Calu3 (cell line): Measurements from ENCODE around the gene PDE1C. TPM values are rescaled to one million over a fixed set of nuclear protein-coding genes. Genes with fewer than 3 reads are reported as not detected.

Experiments used
- BruUV-seq: library from RNA; stranded (reverse); fragments of 400-500 nt; replicated peaks from 2 replicates; lab custom pipeline; 2021; lab: Mats Ljungman, UMichigan
- CTCF ChIA-PET: fragments of 300-600 bp; sonication (Branson Sonifier 250); formaldehyde crosslinking; loops from one replicate; lab custom pipeline; 2022; ENCODE audit warnings: antibody characterized with exemption; lab: Charles Lee
- DNase-seq: peaks from one replicate; pipeline ENCODE4 v3.0.0; 2022
- H3K27ac Mint-ChIP-seq: one replicate; pipeline ENCODE4 v1.8.0; 2022; ENCODE audit warnings: mixed read lengths; ENCODE audit not compliant: unreplicated experiment
- H3K27me3 Mint-ChIP-seq: one replicate; pipeline ENCODE4 v1.8.0; 2022; ENCODE audit warnings: mixed read lengths; ENCODE audit not compliant: unreplicated experiment
- H3K36me3 Mint-ChIP-seq: one replicate; pipeline ENCODE4 v1.8.0; 2022; ENCODE audit warnings: mild to moderate bottlenecking, moderate library complexity, mixed read lengths; ENCODE audit not compliant: insufficient read depth, unreplicated experiment
- H3K4me1 Mint-ChIP-seq: one replicate; pipeline ENCODE4 v1.8.0; 2022; ENCODE audit warnings: mild to moderate bottlenecking, low read depth, mixed read lengths; ENCODE audit not compliant: unreplicated experiment
- H3K4me3 Mint-ChIP-seq: one replicate; pipeline ENCODE4 v1.8.0; 2022; ENCODE audit warnings: mild to moderate bottlenecking, low read depth, moderate library complexity, mixed read lengths; ENCODE audit not compliant: unreplicated experiment
- H3K9me3 Mint-ChIP-seq: one replicate; pipeline ENCODE4 v1.8.0; 2022; ENCODE audit warnings: low read depth, mixed read lengths; ENCODE audit not compliant: unreplicated experiment
- intact Hi-C: fragments of 100-400 bp; cut with micrococcal nuclease; formaldehyde crosslinking; loops from one replicate; pipeline ENCODE4 v1.10.0; 2022; ENCODE audit not compliant: unreplicated experiment
- total RNA-seq: library from RNA; stranded (reverse); gene quantifications from 2 replicates; pipeline ENCODE4 v1.2.3, GENCODE V29; 2022
- TF ChIP-seq, protein P1 (sequence below): fragments of 200-600 bp; IDR thresholded peaks from one replicate; pipeline ENCODE4 v1.8.0; 2022; ENCODE audit warnings: antibody characterized with exemption; ENCODE audit not compliant: unreplicated experiment

PDE1C gene
- total RNA-seq, 1 experiment from 2014 or later, result 34.0 TPM

GRCh38 chr7:32059289-32060011, 10.8 kb downstream of the PDE1C start:
- Mint-ChIP-seq H3K4me3 (peak overlapping the region; percentile 22), H3K9me3 (peaks cover 6% of the 10 kb centered on the region), H3K4me1 (peaks cover 44% of the 10 kb centered on the region), H3K27ac (peak overlapping the region; percentile 2), H3K27me3 (no peaks in the 10 kb centered on the region), H3K36me3 (no peaks in the 10 kb centered on the region)
- intact Hi-C loops, result loop anchor here (5.0 kb wide), 1 partner anchor 247 kb away; no protein-coding TSS in a partner anchor
- CTCF ChIA-PET, result interaction anchor here (0.6 to 1.9 kb wide), 11 partner anchors 8 to 279 kb away, joined by 3 to 9 read pairs (median 4); partner anchors contain the start of gene PDE1C
- no TSS peak for BruUV-seq
- TF ChIP-seq, protein P1, sequence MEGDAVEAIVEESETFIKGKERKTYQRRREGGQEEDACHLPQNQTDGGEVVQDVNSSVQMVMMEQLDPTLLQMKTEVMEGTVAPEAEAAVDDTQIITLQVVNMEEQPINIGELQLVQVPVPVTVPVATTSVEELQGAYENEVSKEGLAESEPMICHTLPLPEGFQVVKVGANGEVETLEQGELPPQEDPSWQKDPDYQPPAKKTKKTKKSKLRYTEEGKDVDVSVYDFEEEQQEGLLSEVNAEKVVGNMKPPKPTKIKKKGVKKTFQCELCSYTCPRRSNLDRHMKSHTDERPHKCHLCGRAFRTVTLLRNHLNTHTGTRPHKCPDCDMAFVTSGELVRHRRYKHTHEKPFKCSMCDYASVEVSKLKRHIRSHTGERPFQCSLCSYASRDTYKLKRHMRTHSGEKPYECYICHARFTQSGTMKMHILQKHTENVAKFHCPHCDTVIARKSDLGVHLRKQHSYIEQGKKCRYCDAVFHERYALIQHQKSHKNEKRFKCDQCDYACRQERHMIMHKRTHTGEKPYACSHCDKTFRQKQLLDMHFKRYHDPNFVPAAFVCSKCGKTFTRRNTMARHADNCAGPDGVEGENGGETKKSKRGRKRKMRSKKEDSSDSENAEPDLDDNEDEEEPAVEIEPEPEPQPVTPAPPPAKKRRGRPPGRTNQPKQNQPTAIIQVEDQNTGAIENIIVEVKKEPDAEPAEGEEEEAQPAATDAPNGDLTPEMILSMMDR, result no peak
- no peak for DNase-seq

DNA sequence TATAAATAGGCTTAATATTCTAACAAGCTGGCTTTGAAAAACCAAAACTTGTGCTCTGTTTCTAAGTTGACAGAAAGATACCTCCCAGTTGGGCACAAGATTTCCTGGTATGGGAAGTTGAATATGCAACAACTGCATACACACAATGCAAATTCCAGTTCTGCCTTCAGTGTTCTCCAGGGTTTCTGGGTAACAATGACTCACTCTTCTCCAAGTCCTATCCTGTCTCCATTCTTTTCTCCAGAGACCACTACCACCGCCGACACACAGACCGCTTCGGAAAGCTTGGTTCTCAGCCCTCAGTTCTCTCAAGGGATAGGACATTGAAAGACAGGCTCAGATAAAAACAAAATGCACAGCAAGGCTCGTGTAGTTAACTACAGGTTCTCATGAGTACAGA, 12.2 kb downstream of the PDE1C start:
- Mint-ChIP-seq H3K4me1 (peaks cover 44% of the 10 kb centered on the region), H3K9me3 (peaks cover 6% of the 10 kb centered on the region), H3K36me3 (no peaks in the 10 kb centered on the region), H3K27ac (no peak overlapping the region), H3K4me3 (no peak overlapping the region), H3K27me3 (no peaks in the 10 kb centered on the region)
- no peak for DNase-seq
- no TSS peak for BruUV-seq
- TF ChIP-seq, protein P1, result no peak
- intact Hi-C loops, result no loop called here
- CTCF ChIA-PET, result interaction anchor here (1.7 kb wide), 1 partner anchor 11 kb away, joined by 3 read pairs; no protein-coding TSS in a partner anchor

GRCh38 chr7:32056767-32057166, 13.4 kb downstream of the PDE1C start:
- Mint-ChIP-seq H3K9me3 (peaks cover 4% of the 10 kb centered on the region), H3K27me3 (no peaks in the 10 kb centered on the region), H3K36me3 (no peaks in the 10 kb centered on the region), H3K4me3 (no peak overlapping the region), H3K27ac (no peak overlapping the region), H3K4me1 (peaks cover 33% of the 10 kb centered on the region)
- CTCF ChIA-PET, result interaction anchor here (0.6 to 1.3 kb wide), 3 partner anchors 12 to 367 kb away, joined by 3 to 4 read pairs (median 4); no protein-coding TSS in a partner anchor
- intact Hi-C loops, result no loop called here
- no TSS peak for BruUV-seq
- TF ChIP-seq, protein P1, result no peak
- DNase-seq, result no peak

- Mint-ChIP-seq H3K4me3 (no peak overlapping the region), H3K9me3 (peaks cover 4% of the 10 kb centered on the region), H3K36me3 (no peaks in the 10 kb centered on the region), H3K27me3 (no peaks in the 10 kb centered on the region), H3K27ac (no peak overlapping the region), H3K4me1 (peaks cover 21% of the 10 kb centered on the region)
- TF ChIP-seq, protein P1, result no peak
- CTCF ChIA-PET, result no interaction called here
- no peak for DNase-seq
- intact Hi-C loops, result no loop called here
- no TSS peak for BruUV-seq
These were observed 17.0 kb downstream of the PDE1C start for GRCh38 chr7:32053204-32053603.
